Breast epithelium (tissue), 4 donors: Measurements from ENCODE around the gene DMRTC1. TPM values are rescaled to one million over a fixed set of nuclear protein-coding genes. Genes with fewer than 3 reads are reported as not detected.
"Not testable (repeated sequence)": the region's sequence is repeated elsewhere in the genome, so short reads cannot be mapped to it uniquely, and the experiment has no call there.

ENCODE experiments used
- DNase-seq, 2 donors: peaks; one replicate each; pipeline ENCODE4 v3.0.0-alpha.2; 2019; ENCODE audit warnings: low spot score in 2 of 2
- H3K27ac ChIP-seq, 2 donors: fragments of 200-600 bp; sonication (generic) in 1 of 2; one replicate each; pipeline ENCODE4 v1.5.1; 2016 to 2019; ENCODE audit warnings: mild to moderate bottlenecking in 1 of 2
- H3K27me3 ChIP-seq, 2 donors: fragments of 200-600 bp; sonication (generic) in 1 of 2; one replicate each; pipeline versions ENCODE4 v1.5.1 to v1.6.0; 2017 to 2019; ENCODE audit warnings: control low read depth in 1 of 2, mild to moderate bottlenecking in 1 of 2
- H3K36me3 ChIP-seq: fragments of 200-600 bp; one replicate; pipeline ENCODE4 v1.5.1; 2019
- H3K4me1 ChIP-seq, 2 donors: fragments of 200-600 bp; sonication (generic); one replicate each; pipeline ENCODE4 v1.5.1; 2016 to 2019; ENCODE audit warnings: control low read depth in 1 of 2
- H3K4me3 ChIP-seq, 3 donors: fragments of 200-600 bp; sonication (generic); 1 replicate in 2 of 3; 2 replicates in 1 of 3; pipeline ENCODE4 v1.5.1; 2016 to 2019; ENCODE audit warnings: mild to moderate bottlenecking in 3 of 3, moderate library complexity in 2 of 3
- H3K9me3 ChIP-seq, 2 donors: fragments of 200-600 bp; sonication (generic) in 1 of 2; one replicate each; pipeline ENCODE4 v1.5.1; 2016 to 2019; ENCODE audit warnings: control low read depth in 1 of 2
- intact Hi-C: fragments of 100-400 bp; cut with DNase I; formaldehyde crosslinking; loops from one replicate; pipeline ENCODE4 v1.15.1; 2023; ENCODE audit warnings: low total_unique reads
- total RNA-seq, 3 donors: library from RNA; depleted of rRNA; stranded (reverse); fragments of >200 nt; gene quantifications; one replicate each; pipeline ENCODE4 v1.1.0, GENCODE V29; 2016

The DMRTC1 gene
- total RNA-seq: not detected

GRCh38 chrX:72943819-72944169 is at the start of gene DMRTC1:
Gene DMRTC1 (minus strand): TSS chrX:72943837. CDS start chrX:72875694, 68,143 bp downstream.
- intact Hi-C loops, H3K9me3 ChIP-seq, DNase-seq, H3K36me3 ChIP-seq, H3K4me1 ChIP-seq, H3K4me3 ChIP-seq, H3K27me3 ChIP-seq, H3K27ac ChIP-seq: not testable (repeated sequence)

GRCh38 chrX:72980894-72981469 is 37.3 kb upstream of the DMRTC1 start:
- intact Hi-C loops, H3K36me3 ChIP-seq, H3K27ac ChIP-seq, H3K4me3 ChIP-seq, H3K4me1 ChIP-seq, DNase-seq, H3K27me3 ChIP-seq: not testable (repeated sequence)
- H3K9me3 ChIP-seq: peaks cover 0 to 13% of the 10 kb centered on the region in 2 donors

GRCh38 chrX:72974885-72975284 is 31.2 kb upstream of the DMRTC1 start:
- H3K36me3 ChIP-seq, intact Hi-C loops, H3K27ac ChIP-seq, H3K9me3 ChIP-seq, H3K27me3 ChIP-seq, DNase-seq, H3K4me1 ChIP-seq, H3K4me3 ChIP-seq: not testable (repeated sequence)

- H3K9me3 ChIP-seq, H3K36me3 ChIP-seq, H3K4me3 ChIP-seq, H3K27me3 ChIP-seq, intact Hi-C loops, H3K4me1 ChIP-seq, DNase-seq, H3K27ac ChIP-seq: not testable (repeated sequence)
Measured at GRCh38 chrX:72971859-72972258, 28.2 kb upstream of the DMRTC1 start.

- H3K9me3 ChIP-seq, DNase-seq, H3K4me3 ChIP-seq, H3K36me3 ChIP-seq, H3K27ac ChIP-seq, intact Hi-C loops, H3K27me3 ChIP-seq, H3K4me1 ChIP-seq: not testable (repeated sequence)
Measured at GRCh38 chrX:72959971-72960370, 16.3 kb upstream of the DMRTC1 start.

GRCh38 chrX:72943035-72943818 is 410 bp downstream of the DMRTC1 start:
- H3K27ac ChIP-seq, intact Hi-C loops, H3K4me1 ChIP-seq, H3K4me3 ChIP-seq, H3K9me3 ChIP-seq, H3K36me3 ChIP-seq, H3K27me3 ChIP-seq, DNase-seq: not testable (repeated sequence)

- H3K9me3 ChIP-seq, intact Hi-C loops: not testable (repeated sequence)
Measured at GRCh38 chrX:72942272-72942671, 1.4 kb downstream of the DMRTC1 start.

GRCh38 chrX:72937906-72938305 is 5.7 kb downstream of the DMRTC1 start, which contains the start of gene FAM236A:
Gene FAM236A (plus strand): TSS chrX:72938206. CDS start chrX:72938263, 57 bp downstream.
- H3K36me3 ChIP-seq, H3K4me1 ChIP-seq, H3K27me3 ChIP-seq, H3K27ac ChIP-seq, H3K4me3 ChIP-seq, DNase-seq, H3K9me3 ChIP-seq, intact Hi-C loops: not testable (repeated sequence)

More at GRCh38 chrX:72942272-72942671, 1.4 kb downstream of the DMRTC1 start:
- H3K27me3 ChIP-seq, H3K27ac ChIP-seq, H3K4me1 ChIP-seq, DNase-seq, H3K36me3 ChIP-seq, H3K4me3 ChIP-seq: not testable (repeated sequence)

- H3K36me3 ChIP-seq, intact Hi-C loops, DNase-seq, H3K27ac ChIP-seq, H3K27me3 ChIP-seq, H3K4me1 ChIP-seq, H3K9me3 ChIP-seq, H3K4me3 ChIP-seq: not testable (repeated sequence)
Measured at GRCh38 chrX:72936882-72937455, 6.7 kb downstream of the DMRTC1 start.

- H3K4me1 ChIP-seq, DNase-seq, H3K4me3 ChIP-seq, H3K36me3 ChIP-seq, H3K27ac ChIP-seq, intact Hi-C loops, H3K27me3 ChIP-seq, H3K9me3 ChIP-seq: not testable (repeated sequence)
Measured at GRCh38 chrX:72936455-72936854, 7.2 kb downstream of the DMRTC1 start.

- H3K27me3 ChIP-seq, intact Hi-C loops, H3K4me3 ChIP-seq, H3K36me3 ChIP-seq, H3K9me3 ChIP-seq, H3K27ac ChIP-seq, H3K4me1 ChIP-seq, DNase-seq: not testable (repeated sequence)
Measured at GRCh38 chrX:72932283-72932682, 11.4 kb downstream of the DMRTC1 start.

- H3K4me3 ChIP-seq, H3K9me3 ChIP-seq, DNase-seq, H3K4me1 ChIP-seq, intact Hi-C loops, H3K27me3 ChIP-seq, H3K36me3 ChIP-seq, H3K27ac ChIP-seq: not testable (repeated sequence)
Measured at GRCh38 chrX:72916096-72916495, 27.5 kb downstream of the DMRTC1 start.

- H3K36me3 ChIP-seq, DNase-seq, H3K4me3 ChIP-seq, H3K9me3 ChIP-seq, intact Hi-C loops, H3K27ac ChIP-seq, H3K27me3 ChIP-seq, H3K4me1 ChIP-seq: not testable (repeated sequence)
Measured at GRCh38 chrX:72912315-72912714, 31.3 kb downstream of the DMRTC1 start, which contains the start of gene FAM236C. Gene FAM236C (plus strand): TSS chrX:72912615. CDS start chrX:72912715, 100 bp downstream.
